HEK293 (cell line): ENCODE measurements around the gene ADIPOR2.
A peak's percentile ranks its signal among the peaks of the same experiment; 100 is the strongest.

Experiments used
- CTCF ChIA-PET: fragments of 350-600 bp; formaldehyde crosslinking; extraction: SDS; loops from one replicate; lab custom pipeline; 2021; ENCODE audit warnings: antibody characterized with exemption; lab: Yijun Ruan, JAX
- POLR2A ChIA-PET: fragments of 300-600 bp; formaldehyde crosslinking; extraction: SDS; loops from one replicate; lab custom pipeline; 2020; ENCODE audit warnings: antibody characterized with exemption, inconsistent platforms; lab: Yijun Ruan, JAX
- H3K27ac ChIP-seq: fragments of 200-500 bp; sonication (Bioruptor generic); 2 replicates; pipeline ENCODE4 v1.5.1; 2014; ENCODE audit warnings: low read depth, low read length, control low read depth, inconsistent platforms; ENCODE audit errors: extremely low read depth
- H3K36me3 ChIP-seq, 2 experiments: fragments of 200-500 bp in 1 of 2; sonication (Bioruptor generic) in 1 of 2; 1 replicate in 1 of 2; 2 replicates in 1 of 2; pipeline ENCODE4 v1.5.1; 2014 to 2017; ENCODE audit warnings: inconsistent platforms in 2 of 2, low read length in 2 of 2; ENCODE audit not compliant: control insufficient read depth in 2 of 2, insufficient read depth in 1 of 2
- H3K4me1 ChIP-seq: fragments of 200-500 bp; sonication (Bioruptor generic); 2 replicates; pipeline ENCODE4 v1.5.1; 2014; ENCODE audit warnings: mild to moderate bottlenecking, low read length, inconsistent platforms; ENCODE audit not compliant: control insufficient read depth, insufficient read depth
- H3K4me3 ChIP-seq: 2 replicates; pipeline ENCODE4 v1.5.1; 2011; ENCODE audit warnings: low read depth, mild to moderate bottlenecking, control low read depth, low read length, moderate library complexity
- H3K9me3 ChIP-seq: fragments of 200-500 bp; sonication (Bioruptor generic); 2 replicates; pipeline ENCODE4 v1.5.1; 2014; ENCODE audit warnings: low read depth, low read length, inconsistent platforms; ENCODE audit not compliant: control insufficient read depth, insufficient read depth
- ATF2 ChIP-seq: fragments of 450-650 bp; formaldehyde crosslinking; IDR thresholded peaks from 2 replicates; pipeline ENCODE4 v1.5.1; 2016; ENCODE audit warnings: missing biosample characterization, missing genetic modification characterization, low read depth
- GFI1B ChIP-seq: fragments of 450-650 bp; formaldehyde crosslinking; IDR thresholded peaks from 2 replicates; pipeline ENCODE4 v1.5.1; 2016; ENCODE audit warnings: missing biosample characterization, missing genetic modification characterization
- GLI4 ChIP-seq: fragments of 450-650 bp; formaldehyde crosslinking; IDR thresholded peaks from 2 replicates; pipeline ENCODE4 v1.5.1; 2016; ENCODE audit warnings: missing biosample characterization, missing genetic modification characterization
- HOXC10 ChIP-seq: sonication (generic); formaldehyde crosslinking; IDR thresholded peaks from 2 replicates; pipeline ENCODE4 v1.8.1; 2023; ENCODE audit warnings: mild to moderate bottlenecking, missing genetic modification reagents
- IKZF3 ChIP-seq: fragments of 450-650 bp; IDR thresholded peaks from 2 replicates; pipeline ENCODE4 v1.5.0; 2018; ENCODE audit warnings: missing biosample characterization, mild to moderate bottlenecking, missing genetic modification characterization, moderate library complexity
- PRDM4 ChIP-seq: fragments of 450-650 bp; formaldehyde crosslinking; IDR thresholded peaks from 2 replicates; pipeline ENCODE4 v1.5.1; 2017; ENCODE audit warnings: missing biosample characterization, missing genetic modification characterization
- YY1 ChIP-seq: fragments of 450-650 bp; formaldehyde crosslinking; IDR thresholded peaks from 2 replicates; pipeline ENCODE4 v1.5.1; 2018; ENCODE audit warnings: missing biosample characterization, missing genetic modification characterization
- ZEB2 ChIP-seq: fragments of 450-650 bp; formaldehyde crosslinking; IDR thresholded peaks from 2 replicates; pipeline ENCODE4 v1.5.1; 2016; ENCODE audit warnings: missing biosample characterization, missing genetic modification characterization
- ZFP3 ChIP-seq: fragments of 450-650 bp; formaldehyde crosslinking; IDR thresholded peaks from 2 replicates; pipeline ENCODE4 v1.5.1; 2016; ENCODE audit warnings: low read depth, missing biosample characterization, missing genetic modification characterization
- ZNF132 ChIP-seq: fragments of 450-650 bp; formaldehyde crosslinking; IDR thresholded peaks from 2 replicates; pipeline ENCODE4 v1.5.1; 2017; ENCODE audit warnings: missing biosample characterization, missing genetic modification characterization, borderline replicate concordance
- ZNF175 ChIP-seq: fragments of 450-650 bp; formaldehyde crosslinking; IDR thresholded peaks from 2 replicates; pipeline ENCODE4 v1.5.1; 2016; ENCODE audit warnings: missing biosample characterization, missing genetic modification characterization
- ZNF223 ChIP-seq: fragments of 450-650 bp; formaldehyde crosslinking; IDR thresholded peaks from 2 replicates; pipeline ENCODE4 v1.5.1; 2016; ENCODE audit warnings: missing biosample characterization, missing genetic modification characterization
- ZNF266 ChIP-seq: fragments of 450-650 bp; formaldehyde crosslinking; IDR thresholded peaks from 2 replicates; pipeline ENCODE4 v1.5.1; 2016; ENCODE audit warnings: missing biosample characterization, missing genetic modification characterization, low read depth
- ZNF404 ChIP-seq: fragments of 450-650 bp; formaldehyde crosslinking; IDR thresholded peaks from 2 replicates; pipeline ENCODE4 v1.5.1; 2017; ENCODE audit warnings: missing biosample characterization, missing genetic modification characterization
- ZNF473 ChIP-seq: fragments of 450-650 bp; formaldehyde crosslinking; IDR thresholded peaks from 2 replicates; pipeline ENCODE4 v1.5.1; 2017; ENCODE audit warnings: missing biosample characterization, missing genetic modification characterization
- ZNF501 ChIP-seq: fragments of 450-650 bp; formaldehyde crosslinking; IDR thresholded peaks from 2 replicates; pipeline ENCODE4 v1.5.1; 2016; ENCODE audit warnings: missing biosample characterization, missing genetic modification characterization
- ZNF514 ChIP-seq: fragments of 450-650 bp; formaldehyde crosslinking; IDR thresholded peaks from 2 replicates; pipeline ENCODE4 v1.5.1; 2016; ENCODE audit warnings: missing biosample characterization, missing genetic modification characterization
- ZNF600 ChIP-seq: fragments of 450-650 bp; formaldehyde crosslinking; IDR thresholded peaks from 2 replicates; pipeline ENCODE4 v1.5.1; 2016; ENCODE audit warnings: missing biosample characterization, missing genetic modification characterization
- ZNF777 ChIP-seq: fragments of 450-650 bp; formaldehyde crosslinking; IDR thresholded peaks from 2 replicates; pipeline ENCODE4 v1.5.1; 2017; ENCODE audit warnings: missing biosample characterization, missing genetic modification characterization, borderline replicate concordance
- ZNF843 ChIP-seq: fragments of 450-650 bp; formaldehyde crosslinking; IDR thresholded peaks from 2 replicates; pipeline ENCODE4 v1.5.1; 2016; ENCODE audit warnings: missing biosample characterization, missing genetic modification characterization
- ZXDB ChIP-seq: fragments of 450-650 bp; formaldehyde crosslinking; IDR thresholded peaks from 2 replicates; pipeline ENCODE4 v1.5.1; 2016; ENCODE audit warnings: missing biosample characterization, missing genetic modification characterization
- TF ChIP-seq, protein P1 (sequence below): sonication (generic); formaldehyde crosslinking; IDR thresholded peaks from 2 replicates; pipeline ENCODE4 v1.8.1; 2022; ENCODE audit warnings: mild to moderate bottlenecking, moderate library complexity, missing genetic modification reagents
- TF ChIP-seq, protein P2 (sequence below): fragments of 450-650 bp; formaldehyde crosslinking; IDR thresholded peaks from 2 replicates; pipeline ENCODE4 v1.5.1; 2017; ENCODE audit warnings: missing biosample characterization, missing genetic modification characterization
- TF ChIP-seq, protein P3 (sequence below): fragments of 450-650 bp; formaldehyde crosslinking; IDR thresholded peaks from 2 replicates; pipeline ENCODE4 v1.5.1; 2017; ENCODE audit warnings: missing biosample characterization, missing genetic modification characterization
- TF ChIP-seq, protein P4 (sequence below): fragments of 450-650 bp; formaldehyde crosslinking; IDR thresholded peaks from 2 replicates; pipeline ENCODE4 v1.5.1; 2016; ENCODE audit warnings: missing biosample characterization, missing genetic modification characterization

ADIPOR2 gene

DNA sequence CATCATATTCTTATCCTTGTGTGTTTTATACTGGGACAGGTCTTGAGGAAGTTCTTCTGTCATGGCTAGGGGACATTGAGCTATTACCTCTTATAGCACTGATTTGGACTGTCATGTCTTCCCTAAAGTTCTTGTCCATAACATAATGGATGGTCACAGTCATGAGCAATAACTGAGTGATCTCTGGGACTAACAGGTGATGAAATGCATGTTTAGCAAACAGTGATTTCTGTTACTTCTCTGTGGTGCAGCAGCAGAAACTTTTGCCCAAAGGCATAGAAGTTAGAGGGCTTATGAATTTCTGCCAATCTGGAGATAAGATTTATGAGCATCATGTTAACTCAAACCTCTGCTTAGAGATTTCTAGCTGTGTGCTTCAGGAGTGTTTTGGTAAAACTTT lies 5.9 kb downstream of the ADIPOR2 start:
- ChIA-PET CTCF (interaction anchor here (0.6 to 1.6 kb wide), 5 partner anchors 10 to 1050 kb away, joined by 3 to 7 read pairs (median 4); no protein-coding TSS in a partner anchor), POLR2A (interaction anchor here (1.2 kb wide), 1 partner anchor 11 kb away, joined by 4 read pairs; no protein-coding TSS in a partner anchor)
- Histone ChIP-seq H3K4me1 (peaks cover 27% of the 10 kb centered on the region), H3K9me3 (no peaks in the 10 kb centered on the region), H3K27ac (no peak overlapping the region), H3K36me3 (peaks cover 0 to 5% of the 10 kb centered on the region in 2 experiments; a peak in 2 of 3 replicates), H3K4me3 (no peak overlapping the region)
- no peak for TF ChIP-seq GLI4 (tag by site-specific recombination)
- peak; percentile 5; the same call in 1 of the 2 replicates for TF ChIP-seq ZEB2 (tag by site-specific recombination)
- peak; percentile 88 for TF ChIP-seq ZNF600 (tag by site-specific recombination)
- peak; percentile 85 for TF ChIP-seq GFI1B (tag by site-specific recombination)
- TF ChIP-seq, protein P1, sequence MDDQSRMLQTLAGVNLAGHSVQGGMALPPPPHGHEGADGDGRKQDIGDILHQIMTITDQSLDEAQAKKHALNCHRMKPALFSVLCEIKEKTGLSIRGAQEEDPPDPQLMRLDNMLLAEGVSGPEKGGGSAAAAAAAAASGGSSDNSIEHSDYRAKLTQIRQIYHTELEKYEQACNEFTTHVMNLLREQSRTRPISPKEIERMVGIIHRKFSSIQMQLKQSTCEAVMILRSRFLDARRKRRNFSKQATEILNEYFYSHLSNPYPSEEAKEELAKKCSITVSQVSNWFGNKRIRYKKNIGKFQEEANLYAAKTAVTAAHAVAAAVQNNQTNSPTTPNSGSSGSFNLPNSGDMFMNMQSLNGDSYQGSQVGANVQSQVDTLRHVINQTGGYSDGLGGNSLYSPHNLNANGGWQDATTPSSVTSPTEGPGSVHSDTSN: no peak
- TF ChIP-seq ZNF473: no peak
- TF ChIP-seq, protein P2, sequence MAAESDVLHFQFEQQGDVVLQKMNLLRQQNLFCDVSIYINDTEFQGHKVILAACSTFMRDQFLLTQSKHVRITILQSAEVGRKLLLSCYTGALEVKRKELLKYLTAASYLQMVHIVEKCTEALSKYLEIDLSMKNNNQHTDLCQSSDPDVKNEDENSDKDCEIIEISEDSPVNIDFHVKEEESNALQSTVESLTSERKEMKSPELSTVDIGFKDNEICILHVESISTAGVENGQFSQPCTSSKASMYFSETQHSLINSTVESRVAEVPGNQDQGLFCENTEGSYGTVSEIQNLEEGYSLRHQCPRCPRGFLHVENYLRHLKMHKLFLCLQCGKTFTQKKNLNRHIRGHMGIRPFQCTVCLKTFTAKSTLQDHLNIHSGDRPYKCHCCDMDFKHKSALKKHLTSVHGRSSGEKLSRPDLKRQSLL (tag by site-specific recombination): no peak
- TF ChIP-seq IKZF3: peak; percentile 10; the same call in 1 of the 2 replicates
- TF ChIP-seq, protein P3, sequence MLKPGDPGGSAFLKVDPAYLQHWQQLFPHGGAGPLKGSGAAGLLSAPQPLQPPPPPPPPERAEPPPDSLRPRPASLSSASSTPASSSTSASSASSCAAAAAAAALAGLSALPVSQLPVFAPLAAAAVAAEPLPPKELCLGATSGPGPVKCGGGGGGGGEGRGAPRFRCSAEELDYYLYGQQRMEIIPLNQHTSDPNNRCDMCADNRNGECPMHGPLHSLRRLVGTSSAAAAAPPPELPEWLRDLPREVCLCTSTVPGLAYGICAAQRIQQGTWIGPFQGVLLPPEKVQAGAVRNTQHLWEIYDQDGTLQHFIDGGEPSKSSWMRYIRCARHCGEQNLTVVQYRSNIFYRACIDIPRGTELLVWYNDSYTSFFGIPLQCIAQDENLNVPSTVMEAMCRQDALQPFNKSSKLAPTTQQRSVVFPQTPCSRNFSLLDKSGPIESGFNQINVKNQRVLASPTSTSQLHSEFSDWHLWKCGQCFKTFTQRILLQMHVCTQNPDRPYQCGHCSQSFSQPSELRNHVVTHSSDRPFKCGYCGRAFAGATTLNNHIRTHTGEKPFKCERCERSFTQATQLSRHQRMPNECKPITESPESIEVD (tag by site-specific recombination): peak; percentile 83
- 0 out of 2 replicates have a peak, but pooled peaks have one; percentile 16 for TF ChIP-seq ZNF843
- TF ChIP-seq ZNF404 (tag by site-specific recombination): no peak

DNA sequence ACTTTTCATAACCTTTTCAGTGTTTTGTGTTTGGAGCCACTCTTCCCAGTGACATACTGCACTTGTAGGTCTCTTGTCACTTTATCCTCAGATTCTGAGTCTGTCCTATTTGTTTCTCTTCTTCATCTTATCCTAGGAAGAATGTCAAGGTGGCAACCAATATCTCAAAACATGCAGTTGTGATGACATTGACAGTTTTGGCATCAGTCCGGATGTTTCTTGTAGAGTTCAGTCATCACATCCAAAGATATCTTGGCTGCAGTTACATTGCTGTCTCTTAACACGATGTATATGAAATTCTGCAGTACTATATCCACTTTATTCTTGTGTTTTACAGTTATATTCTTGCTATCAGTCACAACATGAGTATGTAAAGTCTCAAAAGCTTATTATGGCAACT lies 6.4 kb downstream of the ADIPOR2 start:
- CTCF ChIA-PET: interaction anchor here (0.6 to 1.8 kb wide), 7 partner anchors 9 to 1050 kb away, joined by 3 to 17 read pairs (median 4); no protein-coding TSS in a partner anchor

More for the DNA sequence above, 6.4 kb downstream of the ADIPOR2 start:
- Histone ChIP-seq H3K4me1 (peaks cover 24% of the 10 kb centered on the region), H3K9me3 (no peaks in the 10 kb centered on the region), H3K27ac (no peak overlapping the region), H3K36me3 (peaks cover 0 to 5% of the 10 kb centered on the region in 2 experiments; a peak in 2 of 3 replicates), H3K4me3 (no peak overlapping the region)
- TF ChIP-seq ZXDB (tag by site-specific recombination) (no peak), ZNF501 (no peak), HOXC10 (CRISPR knock-in tag) (no peak), GLI4 (tag by site-specific recombination) (no peak), ZNF266 (tag by site-specific recombination) (no peak), ZNF843 (no peak), ZNF777 (tag by site-specific recombination) (no peak), ZFP3 (tag by site-specific recombination) (no peak), YY1 (tag by site-specific recombination) (no peak), PRDM4 (tag by site-specific recombination) (no peak), ZNF223 (tag by site-specific recombination) (no peak), ZNF514 (tag by site-specific recombination) (no peak), ATF2 (tag by site-specific recombination) (no peak), ZNF132 (tag by site-specific recombination) (no peak), ZNF600 (tag by site-specific recombination) (no peak), ZNF175 (tag by site-specific recombination) (no peak)
- TF ChIP-seq, protein P4, sequence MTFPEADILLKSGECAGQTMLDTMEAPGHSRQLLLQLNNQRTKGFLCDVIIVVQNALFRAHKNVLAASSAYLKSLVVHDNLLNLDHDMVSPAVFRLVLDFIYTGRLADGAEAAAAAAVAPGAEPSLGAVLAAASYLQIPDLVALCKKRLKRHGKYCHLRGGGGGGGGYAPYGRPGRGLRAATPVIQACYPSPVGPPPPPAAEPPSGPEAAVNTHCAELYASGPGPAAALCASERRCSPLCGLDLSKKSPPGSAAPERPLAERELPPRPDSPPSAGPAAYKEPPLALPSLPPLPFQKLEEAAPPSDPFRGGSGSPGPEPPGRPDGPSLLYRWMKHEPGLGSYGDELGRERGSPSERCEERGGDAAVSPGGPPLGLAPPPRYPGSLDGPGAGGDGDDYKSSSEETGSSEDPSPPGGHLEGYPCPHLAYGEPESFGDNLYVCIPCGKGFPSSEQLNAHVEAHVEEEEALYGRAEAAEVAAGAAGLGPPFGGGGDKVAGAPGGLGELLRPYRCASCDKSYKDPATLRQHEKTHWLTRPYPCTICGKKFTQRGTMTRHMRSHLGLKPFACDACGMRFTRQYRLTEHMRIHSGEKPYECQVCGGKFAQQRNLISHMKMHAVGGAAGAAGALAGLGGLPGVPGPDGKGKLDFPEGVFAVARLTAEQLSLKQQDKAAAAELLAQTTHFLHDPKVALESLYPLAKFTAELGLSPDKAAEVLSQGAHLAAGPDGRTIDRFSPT (tag by site-specific recombination): no peak
- POLR2A ChIA-PET: interaction anchor here (0.7 kb wide), 1 partner anchor 14 kb away, joined by 3 read pairs; no protein-coding TSS in a partner anchor
